ENCODE data around the gene MTF1. TPM values are rescaled to one million over a fixed set of nuclear protein-coding genes. Genes with fewer than 3 reads are reported as not detected.
A peak's percentile ranks its signal among the peaks of the same experiment; 100 is the strongest.

Gene MTF1
- total and polyA plus RNA-seq, 10 donors: 1.3 to 49.8 (median 11.4) TPM

DNA sequence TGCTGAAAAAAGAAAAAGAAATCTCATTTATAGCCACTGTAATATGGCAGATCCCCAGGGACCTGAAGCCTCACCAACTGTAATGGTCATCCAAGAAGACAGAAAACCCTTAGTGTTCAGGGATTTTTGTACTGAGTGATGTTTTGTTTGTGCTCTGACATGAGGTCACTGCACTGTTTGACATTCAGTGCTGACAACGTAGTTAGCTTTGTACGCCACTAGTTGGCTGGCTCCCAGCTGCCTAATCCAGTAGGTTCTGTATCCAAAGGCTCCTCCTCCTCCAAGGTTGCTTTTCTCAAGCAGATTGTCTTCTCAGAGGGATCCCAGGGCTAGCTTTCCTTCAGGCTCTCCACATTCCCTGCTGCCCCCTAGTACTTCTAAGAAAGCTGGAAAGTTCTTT, 41.9 kb downstream of the MTF1 start:
- H3K4me1 ChIP-seq: peaks cover 0 to 23% (median 2%) of the 10 kb centered on the region in 6 donors
- no peak overlapping the region for H3K27ac ChIP-seq
- TF ChIP-seq POLR2A (IDR thresholded peaks at IDR 0.05): no peak
- TF ChIP-seq POLR2AphosphoS5 (IDR thresholded peaks at IDR 0.05): no peak
- TF ChIP-seq, protein P1, sequence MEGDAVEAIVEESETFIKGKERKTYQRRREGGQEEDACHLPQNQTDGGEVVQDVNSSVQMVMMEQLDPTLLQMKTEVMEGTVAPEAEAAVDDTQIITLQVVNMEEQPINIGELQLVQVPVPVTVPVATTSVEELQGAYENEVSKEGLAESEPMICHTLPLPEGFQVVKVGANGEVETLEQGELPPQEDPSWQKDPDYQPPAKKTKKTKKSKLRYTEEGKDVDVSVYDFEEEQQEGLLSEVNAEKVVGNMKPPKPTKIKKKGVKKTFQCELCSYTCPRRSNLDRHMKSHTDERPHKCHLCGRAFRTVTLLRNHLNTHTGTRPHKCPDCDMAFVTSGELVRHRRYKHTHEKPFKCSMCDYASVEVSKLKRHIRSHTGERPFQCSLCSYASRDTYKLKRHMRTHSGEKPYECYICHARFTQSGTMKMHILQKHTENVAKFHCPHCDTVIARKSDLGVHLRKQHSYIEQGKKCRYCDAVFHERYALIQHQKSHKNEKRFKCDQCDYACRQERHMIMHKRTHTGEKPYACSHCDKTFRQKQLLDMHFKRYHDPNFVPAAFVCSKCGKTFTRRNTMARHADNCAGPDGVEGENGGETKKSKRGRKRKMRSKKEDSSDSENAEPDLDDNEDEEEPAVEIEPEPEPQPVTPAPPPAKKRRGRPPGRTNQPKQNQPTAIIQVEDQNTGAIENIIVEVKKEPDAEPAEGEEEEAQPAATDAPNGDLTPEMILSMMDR (IDR thresholded peaks at IDR 0.05 in 8 of 11, conservative IDR thresholded peaks at IDR 0.05 in 3 of 11): no peak
- no peaks in the 10 kb centered on the region for H3K9me3 ChIP-seq
- H3K4me3 ChIP-seq: no peak overlapping the region
- no peak for DNase-seq
- intact Hi-C loops (cut with DNase I; ENCODE audit: low total_unique reads): no loop called here
- WGBS, 5 donors: 52 to 63% (median 62%) methylated on average over 2 of the region's 2 CpGs
- H3K36me3 ChIP-seq: peaks cover 0 to 96% (median 63%) of the 10 kb centered on the region in 6 donors
- H3K27me3 ChIP-seq (replicated peaks in 1 of 7): no peaks in the 10 kb centered on the region

DNA sequence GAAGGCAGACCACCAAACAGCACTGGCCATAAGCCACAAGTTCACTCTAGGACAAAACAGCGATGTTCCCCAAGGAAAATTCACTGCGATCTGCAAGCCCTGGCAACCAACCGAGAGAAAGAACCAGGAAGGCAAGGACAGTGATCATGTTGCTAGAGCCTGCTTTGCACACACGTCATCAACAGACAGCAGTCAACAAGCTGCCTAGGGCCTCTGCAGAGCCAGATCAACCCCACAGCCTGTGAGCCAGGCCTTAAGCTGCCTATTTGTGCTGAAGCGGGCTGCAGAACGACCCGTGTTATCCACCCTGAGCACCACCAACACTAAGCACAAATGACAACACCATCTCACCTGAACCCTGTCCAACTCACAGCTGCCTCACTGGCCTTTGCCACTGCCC, 45.1 kb downstream of the MTF1 start:
- H3K4me3 ChIP-seq: no peak overlapping the region
- TF ChIP-seq POLR2A (IDR thresholded peaks at IDR 0.05): no peak
- TF ChIP-seq, protein P1 (IDR thresholded peaks at IDR 0.05 in 8 of 11, conservative IDR thresholded peaks at IDR 0.05 in 3 of 11): no peak
- no peak for TF ChIP-seq POLR2AphosphoS5 (IDR thresholded peaks at IDR 0.05)
- no peak for DNase-seq

DNA sequence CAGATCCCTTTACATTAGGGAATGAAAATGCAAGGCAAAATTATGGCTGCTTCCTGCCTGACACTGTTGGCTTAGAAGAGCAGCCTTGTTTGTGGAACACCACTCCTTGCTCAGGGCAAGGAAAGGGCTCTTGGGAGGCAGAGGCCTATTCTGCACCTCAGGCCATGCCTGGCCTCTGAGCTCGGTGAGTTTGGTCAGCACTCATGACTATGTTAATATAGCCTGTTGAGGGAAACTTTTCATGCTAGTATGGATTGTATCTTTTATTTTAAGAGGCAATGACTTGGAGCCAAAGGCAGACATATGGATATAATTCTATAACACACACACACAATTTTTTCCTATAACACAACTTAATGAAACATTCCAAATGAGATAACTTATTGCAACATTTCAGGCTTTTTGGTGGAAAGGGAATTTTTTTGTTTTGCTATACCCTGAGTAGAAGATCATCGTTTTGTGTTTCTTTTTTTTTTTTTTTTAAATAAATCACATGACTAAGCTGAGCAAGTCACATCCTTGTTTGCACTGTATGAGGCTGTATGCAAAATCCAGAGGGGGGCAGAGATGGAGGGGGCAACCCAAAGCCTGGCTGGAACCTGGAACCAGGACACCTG, 45.8 kb downstream of the MTF1 start:
- no peak overlapping the region for H3K27ac ChIP-seq
- WGBS, 5 donors: 84 to 92% (median 88%) methylated on average over 2 of the region's 2 CpGs
- intact Hi-C loops (cut with DNase I; ENCODE audit: low total_unique reads): no loop called here
- H3K4me3 ChIP-seq: no peak overlapping the region
- DNase-seq: no peak
- peaks cover 9 to 41% (median 24%) of the 10 kb centered on the region in 6 donors for H3K4me1 ChIP-seq
- no peaks in the 10 kb centered on the region for H3K27me3 ChIP-seq (replicated peaks in 1 of 7)
- peaks cover 0 to 66% (median 35%) of the 10 kb centered on the region in 6 donors for H3K36me3 ChIP-seq
- H3K9me3 ChIP-seq: no peaks in the 10 kb centered on the region
- TF ChIP-seq POLR2A (IDR thresholded peaks at IDR 0.05) (no peak), POLR2AphosphoS5 (IDR thresholded peaks at IDR 0.05) (no peak)
- TF ChIP-seq, protein P1 (IDR thresholded peaks at IDR 0.05 in 8 of 11, conservative IDR thresholded peaks at IDR 0.05 in 3 of 11): no peak

More for the DNA sequence above, 45.1 kb downstream of the MTF1 start:
- Histone ChIP-seq H3K27ac (no peak overlapping the region), H3K36me3 (peaks cover 0 to 72% (median 39%) of the 10 kb centered on the region in 6 donors), H3K4me1 (peaks cover 3 to 39% (median 18%) of the 10 kb centered on the region in 6 donors), H3K9me3 (no peaks in the 10 kb centered on the region), H3K27me3 (replicated peaks in 1 of 7) (no peaks in the 10 kb centered on the region)
- 91 to 97% (median 96%) methylated on average over 7 of the region's 7 CpGs for WGBS, 5 donors
- intact Hi-C loops (cut with DNase I; ENCODE audit: low total_unique reads): no loop called here

DNA sequence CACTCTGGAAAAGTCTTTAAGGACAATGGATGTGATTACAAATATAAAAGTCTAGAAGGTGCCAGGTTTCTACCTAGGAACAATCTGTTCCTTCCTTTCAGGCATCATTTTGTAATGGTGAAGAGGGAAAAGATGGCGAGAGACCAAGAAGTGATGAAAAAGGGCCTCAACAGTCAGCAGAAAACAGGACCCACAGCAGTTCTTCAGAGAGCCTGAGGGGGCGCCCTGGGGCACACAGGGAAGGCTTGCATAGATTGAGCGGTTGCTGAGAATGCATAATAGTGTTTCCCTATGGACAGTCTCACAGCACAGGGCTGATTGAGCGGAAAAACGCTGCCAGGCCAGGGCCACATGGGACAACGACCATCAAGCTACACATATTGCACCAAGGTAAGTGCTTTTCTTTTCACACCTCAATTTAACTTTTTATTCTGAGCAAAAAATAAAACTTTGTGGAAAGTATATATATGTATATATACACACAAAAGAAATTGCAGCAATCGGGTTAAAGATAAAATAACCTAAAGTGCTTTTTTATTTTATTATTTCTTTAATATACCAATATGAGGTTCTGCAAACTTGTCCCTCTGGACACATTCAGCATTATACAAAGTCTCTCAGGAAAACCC, 48.3 kb downstream of the MTF1 start:
- Histone ChIP-seq H3K27ac (peak overlapping the region in 2 of 8 donors; percentile 32 to 43), H3K4me1 (peaks cover 20 to 60% (median 40%) of the 10 kb centered on the region in 6 donors), H3K9me3 (no peaks in the 10 kb centered on the region), H3K27me3 (replicated peaks in 1 of 7) (no peaks in the 10 kb centered on the region), H3K4me3 (no peak overlapping the region), H3K36me3 (peaks cover 0 to 51% (median 24%) of the 10 kb centered on the region in 6 donors)
- WGBS, 5 donors: 29 to 36% (median 30%) methylated on average over 7 of the region's 7 CpGs
- peak; percentile 90 for DNase-seq
- TF ChIP-seq POLR2A (IDR thresholded peaks at IDR 0.05) (no peak), POLR2AphosphoS5 (IDR thresholded peaks at IDR 0.05) (peak in 1 of 3 donors; percentile 32)
- TF ChIP-seq, protein P1 (IDR thresholded peaks at IDR 0.05 in 8 of 11, conservative IDR thresholded peaks at IDR 0.05 in 3 of 11): peak; percentile 50 to 90 (median 79)
- intact Hi-C loops (cut with DNase I; ENCODE audit: low total_unique reads): no loop called here

Measured in spleen (tissue), 11 donors.